Upper lobe of left lung (tissue), 4 donors: Measurements from ENCODE around the gene CCKAR.

Source experiments
- EP300 ChIP-seq, 4 donors: sonication (generic); formaldehyde crosslinking; IDR thresholded peaks; one replicate each; pipeline ENCODE4 v1.5.1; 2017; ENCODE audit warnings: antibody characterized with exemption in 4 of 4, control low read depth in 2 of 4
- POLR2A ChIP-seq, 4 donors: fragments of 450-650 bp; IDR thresholded peaks; one replicate each; pipeline ENCODE4 v1.5.1; 2016 to 2017; ENCODE audit warnings: antibody characterized with exemption in 4 of 4, mild to moderate bottlenecking in 2 of 4
- POLR2AphosphoS5 ChIP-seq, 2 donors: sonication (generic); formaldehyde crosslinking; IDR thresholded peaks; one replicate each; pipeline ENCODE4 v1.5.1; 2017; ENCODE audit warnings: antibody characterized with exemption in 2 of 2
- TF ChIP-seq, protein P1 (sequence below), 6 experiments: fragments of 450-650 bp in 4 of 6; fragments of 200-600 bp in 2 of 6; sonication (generic) in 2 of 6; IDR thresholded peaks; one replicate each; pipeline ENCODE4 v1.5.1; 2016 to 2019; ENCODE audit warnings: antibody characterized with exemption in 6 of 6

DNA sequence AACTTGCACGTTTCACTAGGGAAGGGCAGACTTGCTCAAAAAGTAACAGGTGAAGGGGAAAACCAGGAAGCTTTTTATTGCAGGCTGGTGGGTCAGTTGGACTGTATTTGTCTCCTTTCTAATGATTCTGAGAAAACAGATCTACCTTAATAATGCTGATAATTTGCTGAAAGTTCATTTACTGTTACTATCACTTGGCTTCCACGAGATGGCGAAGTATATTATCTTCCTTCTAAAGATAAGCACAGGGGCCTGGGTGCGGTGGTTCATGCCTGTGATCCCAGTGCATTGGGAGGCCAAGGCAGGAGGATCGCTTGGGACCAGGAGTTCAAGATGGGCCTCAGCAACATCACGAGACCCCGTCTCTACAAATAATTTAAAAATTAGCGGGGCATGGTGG is 16.4 kb downstream of the CCKAR start:
- TF ChIP-seq, protein P1, sequence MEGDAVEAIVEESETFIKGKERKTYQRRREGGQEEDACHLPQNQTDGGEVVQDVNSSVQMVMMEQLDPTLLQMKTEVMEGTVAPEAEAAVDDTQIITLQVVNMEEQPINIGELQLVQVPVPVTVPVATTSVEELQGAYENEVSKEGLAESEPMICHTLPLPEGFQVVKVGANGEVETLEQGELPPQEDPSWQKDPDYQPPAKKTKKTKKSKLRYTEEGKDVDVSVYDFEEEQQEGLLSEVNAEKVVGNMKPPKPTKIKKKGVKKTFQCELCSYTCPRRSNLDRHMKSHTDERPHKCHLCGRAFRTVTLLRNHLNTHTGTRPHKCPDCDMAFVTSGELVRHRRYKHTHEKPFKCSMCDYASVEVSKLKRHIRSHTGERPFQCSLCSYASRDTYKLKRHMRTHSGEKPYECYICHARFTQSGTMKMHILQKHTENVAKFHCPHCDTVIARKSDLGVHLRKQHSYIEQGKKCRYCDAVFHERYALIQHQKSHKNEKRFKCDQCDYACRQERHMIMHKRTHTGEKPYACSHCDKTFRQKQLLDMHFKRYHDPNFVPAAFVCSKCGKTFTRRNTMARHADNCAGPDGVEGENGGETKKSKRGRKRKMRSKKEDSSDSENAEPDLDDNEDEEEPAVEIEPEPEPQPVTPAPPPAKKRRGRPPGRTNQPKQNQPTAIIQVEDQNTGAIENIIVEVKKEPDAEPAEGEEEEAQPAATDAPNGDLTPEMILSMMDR (IDR thresholded peaks at IDR 0.05): no peak
- TF ChIP-seq POLR2A (IDR thresholded peaks at IDR 0.05) (no peak), EP300 (IDR thresholded peaks at IDR 0.05) (no peak), POLR2AphosphoS5 (IDR thresholded peaks at IDR 0.05) (no peak)
